ENCODE measurements around the gene MRI1.

GRCh38 chr19:13770013-13770635 lies 5.8 kb downstream of the MRI1 start:
- TF ChIP-seq GABPB1 (CRISPR knock-in tag; IDR thresholded peaks at IDR 0.05) (no peak), CTCF (IDR thresholded peaks at IDR 0.05) (no peak), CREB1 (CRISPR knock-in tag; IDR thresholded peaks at IDR 0.05) (no peak), MYBL2 (CRISPR knock-in tag; IDR thresholded peaks at IDR 0.05) (no peak), NFE2L1 (CRISPR knock-in tag; IDR thresholded peaks at IDR 0.05) (no peak), AFF4 (CRISPR knock-in tag; IDR thresholded peaks at IDR 0.05; ENCODE audit: borderline replicate concordance) (no peak), SP1 (CRISPR knock-in tag; conservative IDR thresholded peaks at IDR 0.05) (no peak)
- TF ChIP-seq, protein P1, sequence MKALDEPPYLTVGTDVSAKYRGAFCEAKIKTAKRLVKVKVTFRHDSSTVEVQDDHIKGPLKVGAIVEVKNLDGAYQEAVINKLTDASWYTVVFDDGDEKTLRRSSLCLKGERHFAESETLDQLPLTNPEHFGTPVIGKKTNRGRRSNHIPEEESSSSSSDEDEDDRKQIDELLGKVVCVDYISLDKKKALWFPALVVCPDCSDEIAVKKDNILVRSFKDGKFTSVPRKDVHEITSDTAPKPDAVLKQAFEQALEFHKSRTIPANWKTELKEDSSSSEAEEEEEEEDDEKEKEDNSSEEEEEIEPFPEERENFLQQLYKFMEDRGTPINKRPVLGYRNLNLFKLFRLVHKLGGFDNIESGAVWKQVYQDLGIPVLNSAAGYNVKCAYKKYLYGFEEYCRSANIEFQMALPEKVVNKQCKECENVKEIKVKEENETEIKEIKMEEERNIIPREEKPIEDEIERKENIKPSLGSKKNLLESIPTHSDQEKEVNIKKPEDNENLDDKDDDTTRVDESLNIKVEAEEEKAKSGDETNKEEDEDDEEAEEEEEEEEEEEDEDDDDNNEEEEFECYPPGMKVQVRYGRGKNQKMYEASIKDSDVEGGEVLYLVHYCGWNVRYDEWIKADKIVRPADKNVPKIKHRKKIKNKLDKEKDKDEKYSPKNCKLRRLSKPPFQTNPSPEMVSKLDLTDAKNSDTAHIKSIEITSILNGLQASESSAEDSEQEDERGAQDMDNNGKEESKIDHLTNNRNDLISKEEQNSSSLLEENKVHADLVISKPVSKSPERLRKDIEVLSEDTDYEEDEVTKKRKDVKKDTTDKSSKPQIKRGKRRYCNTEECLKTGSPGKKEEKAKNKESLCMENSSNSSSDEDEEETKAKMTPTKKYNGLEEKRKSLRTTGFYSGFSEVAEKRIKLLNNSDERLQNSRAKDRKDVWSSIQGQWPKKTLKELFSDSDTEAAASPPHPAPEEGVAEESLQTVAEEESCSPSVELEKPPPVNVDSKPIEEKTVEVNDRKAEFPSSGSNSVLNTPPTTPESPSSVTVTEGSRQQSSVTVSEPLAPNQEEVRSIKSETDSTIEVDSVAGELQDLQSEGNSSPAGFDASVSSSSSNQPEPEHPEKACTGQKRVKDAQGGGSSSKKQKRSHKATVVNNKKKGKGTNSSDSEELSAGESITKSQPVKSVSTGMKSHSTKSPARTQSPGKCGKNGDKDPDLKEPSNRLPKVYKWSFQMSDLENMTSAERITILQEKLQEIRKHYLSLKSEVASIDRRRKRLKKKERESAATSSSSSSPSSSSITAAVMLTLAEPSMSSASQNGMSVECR (CRISPR knock-in tag; IDR thresholded peaks at IDR 0.05; ENCODE audit: borderline replicate concordance) = no peak
- TF ChIP-seq, protein P2, sequence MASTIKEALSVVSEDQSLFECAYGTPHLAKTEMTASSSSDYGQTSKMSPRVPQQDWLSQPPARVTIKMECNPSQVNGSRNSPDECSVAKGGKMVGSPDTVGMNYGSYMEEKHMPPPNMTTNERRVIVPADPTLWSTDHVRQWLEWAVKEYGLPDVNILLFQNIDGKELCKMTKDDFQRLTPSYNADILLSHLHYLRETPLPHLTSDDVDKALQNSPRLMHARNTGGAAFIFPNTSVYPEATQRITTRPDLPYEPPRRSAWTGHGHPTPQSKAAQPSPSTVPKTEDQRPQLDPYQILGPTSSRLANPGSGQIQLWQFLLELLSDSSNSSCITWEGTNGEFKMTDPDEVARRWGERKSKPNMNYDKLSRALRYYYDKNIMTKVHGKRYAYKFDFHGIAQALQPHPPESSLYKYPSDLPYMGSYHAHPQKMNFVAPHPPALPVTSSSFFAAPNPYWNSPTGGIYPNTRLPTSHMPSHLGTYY (CRISPR knock-in tag; IDR thresholded peaks at IDR 0.05) = no peak
